Stimulated activated CD4-positive, alpha-beta T cell treated with anti-CD3 and anti-CD28 coated beads, Interleukin-1b, Interleukin-23, amount 100 ng/mL, for 4 hours (primary cell): ENCODE measurements around the gene BORCS5.
"Not testable (repeated sequence)": the region's sequence is repeated elsewhere in the genome, so short reads cannot be mapped to it uniquely, and the experiment has no call there.

Source experiments
- DNase-seq, 2 donors: peaks; one replicate each; pipeline ENCODE4 v3.0.0-alpha.2; 2020; ENCODE audit warnings: low read depth in 2 of 2

Gene BORCS5

DNA sequence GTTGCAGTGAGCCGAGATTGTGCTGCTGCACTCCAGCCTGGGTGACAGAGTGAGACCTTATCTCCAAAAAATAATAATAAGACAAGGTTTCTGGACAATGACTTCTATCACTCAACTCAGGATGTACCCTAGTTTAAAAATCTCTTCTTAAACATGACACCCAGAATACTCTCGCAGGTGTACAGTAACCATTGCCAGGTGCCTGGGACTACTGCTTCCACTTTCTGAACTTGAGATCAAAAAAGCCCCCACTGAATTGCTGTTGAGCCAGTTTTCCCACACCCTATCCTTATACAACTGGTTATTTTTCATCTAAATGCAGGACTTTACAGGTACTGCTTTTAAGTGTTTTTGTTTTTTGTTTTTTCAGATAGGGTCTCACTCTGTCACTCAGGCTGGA lies 36.3 kb downstream of the BORCS5 start:
- no peak for DNase-seq

GRCh38 chr12:12396694-12397093 lies 39.8 kb downstream of the BORCS5 start:
- DNase-seq: no peak

- DNase-seq: no peak
Measured at GRCh38 chr12:12397184-12397583, 40.3 kb downstream of the BORCS5 start.

DNA sequence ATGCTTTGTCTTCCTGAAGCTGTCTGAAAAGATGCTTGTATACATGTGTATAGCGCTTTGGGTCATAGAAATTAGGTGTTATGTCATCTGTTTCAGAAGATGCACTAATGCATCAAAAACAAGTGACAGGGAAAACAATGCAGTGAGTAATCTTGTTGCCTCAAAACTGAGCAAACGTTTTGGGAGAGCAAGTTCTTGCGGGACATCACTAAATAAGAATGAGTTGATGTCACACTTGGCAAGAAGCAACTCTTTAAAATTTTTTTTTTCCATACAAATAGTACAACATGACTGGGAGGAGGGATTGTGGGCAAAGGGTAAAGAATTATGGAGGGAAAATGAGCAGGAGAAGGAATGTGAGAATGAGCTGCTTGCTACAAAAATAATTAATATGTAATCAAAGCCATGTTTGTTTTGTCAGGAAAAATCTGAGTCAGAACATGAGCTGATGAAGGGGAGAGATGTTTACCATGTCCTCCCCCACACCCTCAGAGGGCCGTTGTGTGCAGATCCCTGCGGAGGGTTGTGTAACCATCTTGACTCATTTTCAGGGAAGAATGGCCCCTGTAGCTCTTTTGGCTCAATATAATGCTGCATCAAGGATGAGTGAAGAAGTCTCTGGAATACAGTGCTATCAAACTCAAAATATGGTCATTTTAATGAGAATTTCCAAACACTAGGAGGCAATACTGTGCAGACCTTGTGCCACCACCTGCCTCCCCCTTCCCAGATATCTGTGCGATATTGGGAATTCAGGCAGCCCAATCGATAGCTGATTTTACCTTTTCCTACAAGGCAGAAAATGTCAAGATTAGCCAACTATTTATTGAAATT lies 41.4 kb downstream of the BORCS5 start:
- DNase-seq: no peak

DNA sequence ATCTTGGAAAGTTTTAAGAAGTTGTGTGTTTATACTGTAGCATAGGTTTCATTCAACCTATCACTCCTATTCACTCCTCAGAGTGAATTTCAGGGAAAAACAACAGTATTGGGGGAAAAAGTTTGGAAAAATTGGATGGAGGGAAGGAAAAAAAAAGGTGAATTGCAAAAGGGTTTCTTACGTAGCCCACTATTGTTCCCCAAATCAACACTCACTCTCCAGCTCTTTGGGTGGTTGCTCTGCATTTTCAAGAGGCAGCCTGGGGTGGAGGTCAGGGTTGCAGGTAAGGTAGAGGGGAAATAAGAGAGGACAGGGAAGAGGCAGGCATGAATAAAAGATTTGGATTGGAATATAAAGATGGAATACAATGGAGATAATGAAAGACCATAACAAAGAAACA lies 42.3 kb downstream of the BORCS5 start:
- no peak for DNase-seq

- DNase-seq: no peak
Measured at GRCh38 chr12:12399776-12400305, 43.0 kb downstream of the BORCS5 start.

DNA sequence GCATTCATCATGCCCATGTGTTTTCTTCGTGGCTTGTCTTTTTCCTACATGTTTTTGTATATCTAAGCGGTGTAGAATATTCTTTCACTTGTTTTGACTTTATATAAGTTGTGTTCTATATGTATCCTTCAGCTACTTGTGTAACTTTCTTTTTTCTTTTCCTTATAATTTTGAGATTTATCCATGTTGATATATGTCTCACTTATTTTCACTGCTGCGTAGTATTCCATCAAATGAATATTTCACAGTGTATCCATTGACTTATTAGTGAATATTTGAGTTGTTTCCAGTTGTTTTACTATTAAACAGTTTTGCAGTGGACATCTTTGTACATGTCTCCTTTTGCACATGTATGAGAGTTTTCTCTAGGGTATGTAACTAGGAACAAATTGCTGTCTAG lies 43.9 kb downstream of the BORCS5 start:
- DNase-seq: no peak

DNA sequence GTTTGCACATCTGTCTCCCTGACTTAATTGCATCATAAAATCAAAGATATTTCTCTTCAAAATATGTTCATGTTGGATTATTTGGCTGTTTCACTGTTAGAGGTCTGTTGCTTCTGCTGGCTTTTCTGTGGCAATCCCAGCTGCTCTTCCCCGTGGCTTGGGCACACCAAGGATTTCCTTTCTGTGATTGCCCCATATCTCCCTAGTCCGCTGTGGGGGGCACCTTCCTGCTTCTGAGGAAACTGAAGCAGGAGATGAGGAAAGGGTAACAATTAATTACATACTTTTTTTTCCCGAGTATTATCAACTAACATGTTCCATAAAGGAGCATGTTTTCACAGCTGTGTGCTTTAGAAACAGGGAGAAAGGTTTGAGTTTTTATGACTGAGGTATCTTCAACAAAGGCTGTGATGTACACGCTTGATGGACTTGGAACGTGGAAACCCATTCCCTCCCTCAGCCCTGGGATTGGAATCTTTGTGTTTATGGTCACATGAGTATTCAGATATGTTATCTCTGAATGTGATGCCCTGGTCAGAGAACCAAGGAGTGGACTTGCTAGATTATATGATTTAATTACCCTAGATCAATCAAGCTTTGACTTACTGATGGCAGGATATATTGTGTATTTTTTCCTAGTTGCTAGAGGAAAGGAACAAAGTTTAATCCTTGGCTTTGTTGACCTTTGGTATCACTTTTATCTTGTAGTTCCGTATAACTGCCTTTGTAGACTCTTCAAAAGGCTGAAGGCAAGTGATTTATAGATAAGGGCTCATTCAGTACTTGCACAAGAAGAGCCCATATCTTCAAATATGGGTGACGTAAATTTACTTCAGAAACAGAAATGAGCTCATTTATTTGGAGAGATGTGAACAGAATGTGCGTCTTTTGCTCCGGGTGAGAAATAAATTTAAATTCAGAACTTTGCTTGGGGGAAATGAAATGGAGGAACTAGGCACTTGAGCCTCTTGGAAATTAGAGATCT lies 46.7 kb downstream of the BORCS5 start:
- no peak for DNase-seq

DNA sequence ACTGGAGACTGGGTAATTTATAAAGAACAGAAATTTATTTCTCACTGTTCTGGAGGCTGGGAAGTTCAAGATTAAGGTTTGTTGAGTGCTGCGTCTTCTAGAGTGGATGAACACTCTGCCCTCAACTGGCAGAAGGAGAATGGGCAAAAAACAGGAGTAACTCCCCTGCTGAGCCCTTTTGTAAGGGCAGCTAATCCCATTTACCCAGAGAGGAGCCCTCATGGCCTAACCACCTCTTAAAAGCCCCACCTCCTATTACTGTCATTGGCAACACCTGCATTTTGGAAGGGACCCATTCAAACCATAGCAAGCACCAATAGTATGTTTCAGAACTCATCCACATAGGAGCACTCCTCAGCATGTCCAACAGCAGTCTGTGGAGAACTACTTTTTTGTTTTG lies 47.4 kb downstream of the BORCS5 start:
- DNase-seq: no peak

GRCh38 chr12:12405882-12406281 lies 49.0 kb downstream of the BORCS5 start:
- no peak for DNase-seq

GRCh38 chr12:12406762-12407161 lies 49.9 kb downstream of the BORCS5 start:
- no peak for DNase-seq

GRCh38 chr12:12408265-12408690 lies 51.4 kb downstream of the BORCS5 start:
- DNase-seq: no peak

DNA sequence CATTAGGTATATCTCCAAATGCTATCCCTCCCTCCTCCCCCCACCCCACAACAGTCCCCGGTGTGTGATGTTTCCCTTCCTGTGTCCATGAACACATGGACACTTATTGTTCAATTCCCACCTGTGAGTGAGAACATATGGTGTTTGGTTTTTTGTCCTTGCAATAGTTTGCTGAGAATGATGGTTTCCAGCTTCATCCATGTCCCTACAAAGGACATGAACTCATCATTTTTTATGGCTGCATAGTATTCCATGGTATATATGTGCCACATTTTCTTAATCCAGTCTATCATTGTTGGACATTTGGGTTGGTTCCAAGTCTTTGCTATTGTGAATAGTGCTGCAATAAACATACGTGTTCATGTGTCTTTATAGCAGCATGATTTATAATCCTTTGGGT lies 52.5 kb downstream of the BORCS5 start:
- DNase-seq: not testable (repeated sequence)

GRCh38 chr12:12415886-12416285 lies 59.0 kb downstream of the BORCS5 start:
- no peak for DNase-seq

- not testable (repeated sequence) for DNase-seq
Measured at GRCh38 chr12:12419165-12419564, 62.3 kb downstream of the BORCS5 start.

GRCh38 chr12:12423367-12423766 lies 66.5 kb downstream of the BORCS5 start:
- DNase-seq: no peak

GRCh38 chr12:12425001-12425400 lies 68.1 kb downstream of the BORCS5 start:
- DNase-seq: no peak

DNA sequence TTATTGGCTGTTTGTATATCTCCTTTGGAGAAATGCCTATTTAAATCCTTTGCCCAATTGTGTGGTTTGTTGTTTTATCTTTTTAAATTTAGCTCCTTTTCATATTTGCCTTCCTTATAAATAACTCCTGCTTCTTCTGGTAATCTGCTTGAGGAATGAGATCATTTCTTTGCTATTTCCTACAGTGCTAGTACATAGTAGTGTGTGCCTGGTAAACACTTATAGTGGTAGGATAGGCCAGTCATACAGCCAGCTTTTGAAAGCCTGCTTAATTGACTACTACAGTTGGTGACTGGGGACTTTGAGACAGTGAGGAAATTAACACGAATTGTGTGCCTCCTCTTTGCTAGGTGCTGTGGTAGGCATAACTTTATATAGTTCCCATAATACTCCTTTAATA lies 68.7 kb downstream of the BORCS5 start:
- DNase-seq: no peak

- no peak for DNase-seq
Measured at GRCh38 chr12:12427568-12427967, 70.7 kb downstream of the BORCS5 start.

- no peak for DNase-seq
Measured at GRCh38 chr12:12428047-12428446, 71.2 kb downstream of the BORCS5 start.

DNA sequence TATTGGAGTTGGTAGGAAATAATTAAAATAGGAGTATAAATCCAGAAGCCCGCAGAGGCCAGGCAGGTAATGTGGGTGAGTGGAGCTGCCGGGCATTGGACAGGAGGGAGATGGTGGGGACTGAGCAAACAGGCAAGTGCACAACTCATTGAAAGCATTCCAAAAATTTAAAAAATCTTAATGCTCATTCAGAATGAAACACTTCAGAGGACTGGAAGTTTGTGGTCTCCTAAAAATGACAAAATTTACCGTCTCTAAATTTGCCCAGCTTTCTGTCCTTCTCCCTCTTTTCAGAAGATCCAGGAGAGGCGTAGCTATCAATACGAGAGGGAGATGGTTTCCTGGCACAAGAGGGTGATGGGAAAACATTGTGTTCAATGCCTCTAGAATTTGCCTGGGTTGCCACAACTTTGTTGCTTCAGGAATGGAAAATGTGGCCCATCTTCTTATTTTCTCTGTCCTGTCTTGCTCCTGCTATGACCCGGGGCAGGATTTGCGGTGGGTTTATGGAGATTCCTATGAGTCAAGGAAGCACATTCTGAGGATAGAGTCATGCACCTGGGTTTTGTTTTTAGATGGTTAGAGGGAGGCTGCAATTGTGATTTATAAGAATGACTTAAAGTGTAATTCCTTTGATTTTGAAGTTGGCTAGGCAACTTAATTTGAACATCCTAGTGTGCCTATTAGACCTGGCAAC lies 72.2 kb downstream of the BORCS5 start:
- no peak for DNase-seq

GRCh38 chr12:12432364-12432763 lies 75.5 kb downstream of the BORCS5 start:
- DNase-seq: no peak
